Stimulated activated CD4-positive, alpha-beta T cell treated with anti-CD3 and anti-CD28 coated beads, Interleukin-12 subunit alpha, Interleukin-12 subunit beta, amount 100 ng/mL, for 4 hours (primary cell): Measurements from ENCODE around the gene CACYBP.
"Not testable (repeated sequence)": the region's sequence is repeated elsewhere in the genome, so short reads cannot be mapped to it uniquely, and the experiment has no call there.

Experiments used
- DNase-seq: peaks from one replicate; pipeline ENCODE4 v3.0.0-alpha.2; 2020

The CACYBP gene

DNA sequence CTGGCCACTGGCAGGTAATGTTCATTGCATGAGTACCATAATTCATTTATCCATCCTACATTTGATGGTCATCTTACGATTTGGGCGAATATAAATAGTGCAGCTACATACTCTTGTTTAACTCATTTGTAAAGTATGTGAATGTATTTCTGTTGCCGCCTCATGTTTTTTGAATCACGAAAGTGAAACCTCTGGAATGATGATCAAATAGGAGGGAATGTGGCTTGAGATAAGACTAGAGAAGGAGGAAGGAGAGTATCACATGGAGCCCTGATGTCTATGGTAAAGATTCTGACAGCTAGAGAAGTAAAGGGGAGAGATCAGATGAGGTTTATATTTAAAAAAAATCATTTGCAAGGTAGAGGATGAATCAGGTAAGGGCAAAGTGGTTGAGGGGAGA lies 15.5 kb downstream of the CACYBP start:
- DNase-seq: no peak

DNA sequence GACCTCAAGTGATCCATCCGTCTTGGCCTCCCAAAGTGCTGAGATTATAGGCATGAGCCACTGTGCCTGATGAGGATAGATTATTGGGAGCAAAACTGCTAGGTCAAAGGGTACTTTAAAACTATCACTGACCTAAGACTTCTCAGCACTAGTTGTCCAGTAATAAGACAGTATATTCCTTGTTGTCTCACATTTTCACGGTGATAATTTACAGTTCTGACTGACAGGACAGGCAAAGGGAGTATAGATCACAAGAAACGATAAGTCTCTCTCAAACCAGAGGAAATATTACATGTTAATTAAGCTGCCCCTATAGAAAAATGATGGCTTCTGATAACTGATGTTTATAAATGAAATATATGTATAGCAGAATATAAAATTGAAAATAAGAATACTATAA lies 19.8 kb downstream of the CACYBP start:
- DNase-seq: no peak

DNA sequence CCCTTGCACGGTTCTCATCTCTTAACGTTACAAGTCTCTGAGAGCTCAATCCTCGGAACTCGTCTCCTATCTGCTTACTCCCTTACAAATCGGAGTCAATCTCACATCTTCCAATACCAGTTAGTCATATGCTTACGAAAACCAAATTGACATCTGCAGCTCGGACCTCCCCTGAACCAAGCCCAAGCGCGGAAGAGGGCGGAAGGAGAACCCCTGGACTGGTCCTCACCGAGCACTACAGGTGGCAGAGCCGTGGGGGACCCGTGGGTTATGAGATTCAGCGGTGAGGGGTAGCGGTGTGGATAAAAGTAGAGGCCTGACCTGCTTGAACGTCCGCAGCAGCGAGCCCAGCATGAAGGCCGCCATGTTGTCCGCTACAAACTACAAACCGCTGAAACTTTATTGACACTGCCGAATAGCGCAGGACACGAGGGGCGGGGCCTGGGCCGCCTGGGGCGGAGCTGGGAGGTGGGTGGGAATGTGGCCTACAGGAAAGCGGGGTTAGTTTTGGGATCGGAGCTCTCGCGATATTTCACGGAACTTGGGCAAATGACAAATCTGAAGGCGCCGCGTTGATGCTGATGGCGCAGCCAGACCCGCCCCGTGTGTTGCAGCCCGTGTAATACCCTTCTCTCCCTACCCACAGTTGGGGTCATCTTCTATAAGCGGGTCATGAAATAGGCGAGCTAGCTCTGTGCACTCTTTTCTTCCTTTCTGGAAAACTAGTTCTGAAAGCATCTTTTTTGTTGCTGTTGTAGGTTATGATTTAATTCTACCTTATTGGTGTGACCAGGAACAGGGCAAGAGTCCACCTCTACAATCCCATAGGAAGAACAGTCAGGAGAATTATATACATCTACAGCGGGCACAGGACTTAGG lies 23.5 kb downstream of the CACYBP start, which contains the start of gene MRPS14:
TSS of gene MRPS14 (minus strand) at position 383 of the 879 bp plus-strand sequence. CDS start at position 366, 17 bp downstream.
- peak; percentile 98 for DNase-seq

DNA sequence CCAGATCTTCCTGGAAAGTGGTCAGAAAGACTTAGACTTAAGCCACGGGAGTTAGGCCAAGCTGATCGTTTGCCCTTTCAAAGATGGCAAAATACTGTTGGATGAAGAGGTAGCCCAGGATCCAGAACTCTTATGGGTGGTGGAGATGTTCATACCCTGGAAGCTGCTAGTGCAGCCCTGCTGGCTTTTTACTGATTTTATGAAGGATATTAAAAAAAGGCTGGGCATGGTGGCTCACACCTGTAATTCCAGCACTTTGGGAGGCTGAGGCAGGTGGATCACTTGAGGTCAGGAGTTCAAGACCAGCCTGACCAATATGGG lies 24.1 kb downstream of the CACYBP start:
- DNase-seq: not testable (repeated sequence)

DNA sequence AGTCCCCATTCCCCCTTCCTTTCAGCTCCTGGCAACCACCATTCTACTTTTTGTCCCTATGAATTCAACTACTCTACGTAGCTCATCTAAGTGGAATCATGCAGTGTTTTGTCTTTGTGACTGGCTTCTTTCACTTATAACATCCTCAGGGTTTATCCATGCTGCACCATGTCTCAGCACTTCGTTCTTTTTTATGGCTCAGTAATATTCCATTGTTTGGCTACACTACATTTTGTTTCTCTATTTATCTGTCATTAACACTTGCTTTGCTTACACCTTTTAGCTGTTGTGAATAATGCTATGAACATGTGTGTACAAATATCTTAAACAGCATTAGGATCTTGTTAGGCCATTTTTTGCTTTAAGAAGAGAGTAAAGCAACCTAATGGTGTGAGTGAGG lies 25.0 kb downstream of the CACYBP start:
- no peak for DNase-seq

DNA sequence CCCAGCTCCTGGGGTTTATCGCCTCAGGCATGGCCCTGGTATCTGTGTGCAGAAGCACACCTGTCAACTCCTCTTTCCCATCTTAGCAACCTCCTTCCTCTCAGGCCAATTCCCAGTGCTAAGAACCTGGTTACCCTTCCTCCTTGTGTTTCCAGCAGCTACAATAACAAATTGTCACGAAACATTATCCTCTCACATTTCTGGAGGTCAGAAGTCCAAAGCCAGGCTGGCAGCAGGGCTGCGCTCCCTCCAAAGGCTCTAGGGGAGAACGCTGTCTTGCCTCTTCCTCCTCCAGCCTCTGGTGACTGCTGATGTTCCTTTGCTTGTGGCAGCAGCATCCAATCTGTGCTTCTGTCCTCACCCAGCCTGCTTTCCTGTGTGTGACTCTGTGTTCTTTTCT lies 34.2 kb downstream of the CACYBP start:
- no peak for DNase-seq

DNA sequence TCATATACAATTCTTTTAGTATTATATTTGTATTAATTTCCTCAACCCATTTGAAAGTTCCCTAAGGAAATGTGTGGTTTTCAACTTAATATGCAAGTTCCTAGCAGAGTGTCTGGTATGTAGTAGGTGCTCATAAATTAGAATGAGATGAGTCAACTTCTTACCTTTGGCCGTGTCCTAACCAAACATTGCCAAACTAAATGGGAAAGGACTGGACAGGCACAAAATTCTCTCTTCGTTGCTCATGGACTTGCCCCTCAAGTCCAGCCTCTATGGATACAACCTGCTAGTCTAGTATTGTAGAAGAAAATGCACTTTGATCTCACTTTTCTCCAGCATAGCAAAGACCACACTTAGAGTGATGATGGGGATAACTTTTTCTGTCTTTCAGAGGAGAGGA lies 35.0 kb downstream of the CACYBP start:
- no peak for DNase-seq

DNA sequence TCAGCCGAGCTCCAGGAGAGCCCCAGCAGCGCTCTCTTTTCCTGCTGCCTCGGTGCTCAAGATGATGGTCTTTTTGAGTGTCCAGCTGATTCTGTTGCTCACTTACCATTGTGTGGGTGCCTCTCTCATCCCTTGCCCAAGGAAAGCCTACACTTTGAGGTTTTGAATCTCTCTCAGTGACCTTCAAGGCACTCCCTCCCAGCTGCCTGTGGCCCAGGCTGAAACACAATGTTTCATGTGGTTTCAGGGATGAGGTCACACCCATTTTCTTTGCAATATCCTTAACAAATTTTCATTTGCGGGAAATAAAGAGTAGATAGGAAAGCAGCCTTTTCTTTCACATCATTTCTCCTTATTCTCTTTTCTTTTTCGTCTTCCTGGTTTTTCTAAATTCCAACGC lies 36.1 kb downstream of the CACYBP start:
- no peak for DNase-seq

DNA sequence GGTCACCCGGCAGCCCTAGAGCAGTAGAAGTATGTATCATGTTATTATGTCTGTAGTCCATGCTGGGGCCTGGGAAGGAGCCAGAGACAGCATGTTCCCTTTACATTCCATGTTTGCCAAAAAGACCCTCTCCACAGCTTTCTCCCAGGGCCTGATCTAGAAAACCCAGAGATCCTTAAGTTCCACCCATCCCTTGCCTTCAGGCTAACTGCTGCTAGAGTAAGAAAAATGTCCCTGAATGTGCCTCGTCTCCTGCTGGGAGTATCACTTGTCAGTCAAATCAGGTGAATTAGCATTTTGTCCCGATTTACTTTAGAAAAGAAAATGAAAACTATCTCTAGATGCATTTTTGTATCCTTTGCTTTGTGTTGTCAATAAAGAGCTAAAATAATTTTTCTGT lies 36.7 kb downstream of the CACYBP start:
- DNase-seq: no peak

DNA sequence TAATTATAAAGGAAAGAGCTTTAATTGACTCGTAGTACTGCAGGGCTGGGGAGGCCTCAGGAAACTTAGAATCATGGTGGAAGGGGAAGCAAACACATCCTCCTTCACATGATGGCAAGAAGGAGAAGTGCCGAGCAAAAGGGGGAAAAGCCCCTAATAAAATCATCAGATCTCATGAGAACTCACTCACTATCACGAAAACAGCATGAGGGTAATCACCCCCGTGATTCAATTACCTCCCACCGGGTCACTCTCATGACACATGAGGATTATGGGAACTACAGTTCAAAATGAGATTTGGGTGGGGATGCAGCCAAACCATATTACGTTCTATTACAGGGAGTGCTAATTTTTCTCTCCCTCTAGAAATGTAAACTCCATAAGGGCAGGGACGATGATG lies 37.7 kb downstream of the CACYBP start:
- no peak for DNase-seq

DNA sequence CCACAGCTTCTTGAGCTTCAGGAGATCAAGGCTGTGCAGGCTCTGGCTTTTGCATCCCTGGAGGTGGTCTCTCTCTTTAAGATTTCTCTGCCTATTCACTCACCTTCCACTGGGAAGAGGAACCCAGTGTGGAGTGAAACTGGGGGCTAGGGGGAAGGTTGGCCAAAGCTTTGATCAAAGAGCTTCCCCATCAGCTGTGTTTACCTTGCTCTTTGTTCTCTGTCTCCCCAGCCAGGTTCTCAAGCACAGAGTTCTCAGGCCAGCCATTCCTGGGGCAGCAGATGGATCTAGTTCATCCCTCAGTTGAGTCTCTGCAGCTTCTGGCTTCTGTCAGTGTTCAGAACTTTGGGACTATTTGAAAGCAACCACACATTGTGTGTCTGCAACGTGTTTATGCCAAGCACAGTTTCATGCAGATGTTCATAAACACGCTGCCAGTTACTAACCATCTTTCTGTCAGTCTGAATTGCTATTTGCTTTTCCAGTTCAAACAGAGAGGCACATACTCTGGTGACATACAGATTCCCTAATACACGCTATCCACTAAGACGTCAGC lies 40.7 kb downstream of the CACYBP start:
- no peak for DNase-seq

DNA sequence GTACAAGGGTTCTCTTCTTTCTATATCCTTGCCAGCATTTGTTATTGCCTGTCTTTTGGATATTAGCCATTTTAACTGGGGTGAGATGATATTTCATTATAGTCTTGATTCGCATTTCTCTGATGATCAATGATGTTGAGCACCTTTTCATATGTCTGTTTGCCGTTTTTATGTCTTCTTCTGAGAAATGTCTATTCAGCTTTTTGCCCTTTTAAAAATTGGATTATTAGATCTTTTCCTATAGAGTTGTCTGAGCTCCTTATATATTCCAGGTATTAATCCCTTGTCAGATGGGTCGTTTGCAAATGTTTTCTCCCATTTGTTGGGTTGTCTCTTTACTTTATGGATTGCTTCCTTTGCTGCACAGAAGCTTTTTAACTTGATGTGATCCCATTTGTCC lies 42.9 kb downstream of the CACYBP start:
- no peak for DNase-seq

DNA sequence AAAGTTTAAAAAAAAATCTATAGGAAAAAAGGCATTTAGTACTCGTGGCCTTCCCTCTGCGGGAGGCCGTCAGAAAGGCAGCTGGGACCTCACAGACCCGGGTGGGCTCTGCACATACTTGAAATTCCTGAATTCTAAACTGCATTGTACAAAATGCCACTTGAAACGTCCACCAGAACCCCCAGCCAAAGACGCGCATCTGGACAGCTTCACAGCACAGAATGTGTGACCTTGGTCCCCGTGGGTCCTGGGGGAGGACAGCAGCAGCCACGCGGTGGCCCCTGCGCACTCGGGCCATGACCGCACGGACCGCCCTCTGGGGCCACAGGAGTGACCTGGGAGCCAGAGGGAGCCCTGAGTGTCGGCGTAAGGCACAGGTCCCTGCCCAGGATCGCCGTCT lies 44.1 kb downstream of the CACYBP start:
- no peak for DNase-seq

DNA sequence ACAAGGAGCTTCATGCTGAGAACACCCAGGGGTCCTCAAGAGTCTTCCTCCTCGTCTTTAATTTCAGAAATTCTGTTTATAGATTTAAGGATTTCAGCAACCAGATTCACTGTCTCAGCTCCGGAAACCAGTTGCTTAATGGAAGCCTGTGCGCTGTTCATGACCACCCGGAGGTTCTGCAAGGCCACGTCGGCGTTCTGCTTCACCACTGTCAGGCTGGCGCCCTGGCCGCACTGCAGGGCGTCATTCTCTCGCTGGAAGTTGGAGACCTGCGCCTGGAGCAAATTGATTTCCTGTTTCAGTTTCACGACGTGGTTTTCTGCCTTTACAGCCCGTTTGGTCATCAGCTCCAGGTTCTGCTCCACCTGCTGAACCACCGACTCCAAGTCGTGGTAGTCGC lies 44.8 kb downstream of the CACYBP start:
- not testable (repeated sequence) for DNase-seq

DNA sequence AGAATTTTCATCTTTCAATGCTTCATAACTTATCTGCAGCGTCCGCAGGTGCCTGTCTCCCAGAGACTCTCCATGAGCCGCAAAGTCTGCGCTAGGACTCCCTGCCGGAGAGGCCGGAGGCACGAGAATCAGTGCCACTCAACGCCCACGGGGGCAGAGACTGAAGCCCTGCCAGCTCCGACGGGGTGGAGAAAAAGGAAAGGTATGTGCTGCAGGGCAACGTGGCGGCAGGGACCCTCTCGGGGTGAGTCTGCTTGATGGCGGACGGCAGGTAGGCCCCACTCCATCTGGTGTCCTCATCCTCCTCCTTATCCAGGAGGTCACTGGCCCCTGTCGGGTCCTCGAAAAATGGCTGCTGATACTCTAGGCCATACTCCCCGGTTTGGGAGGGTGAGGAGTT lies 45.4 kb downstream of the CACYBP start:
- DNase-seq: no peak

DNA sequence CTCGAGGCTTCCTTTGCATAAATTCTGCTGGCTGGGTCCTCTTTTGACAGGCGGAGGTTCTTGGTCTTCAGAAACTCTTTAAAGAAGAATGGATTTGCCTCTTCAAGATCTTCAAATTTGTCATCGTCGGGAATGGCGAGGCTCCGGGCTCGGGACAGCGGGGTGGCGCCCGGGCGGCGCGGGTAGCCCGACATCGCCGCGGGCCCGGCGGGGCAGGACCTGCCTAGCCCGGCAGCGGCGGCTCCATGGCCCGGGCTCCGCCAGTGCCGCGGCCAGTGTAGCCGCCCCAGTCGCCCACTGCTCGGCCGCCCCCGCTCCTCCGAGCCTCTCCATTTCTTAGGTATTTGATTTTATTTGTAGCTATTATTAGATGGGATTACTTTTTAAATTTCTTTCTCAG lies 45.8 kb downstream of the CACYBP start:
- no peak for DNase-seq

DNA sequence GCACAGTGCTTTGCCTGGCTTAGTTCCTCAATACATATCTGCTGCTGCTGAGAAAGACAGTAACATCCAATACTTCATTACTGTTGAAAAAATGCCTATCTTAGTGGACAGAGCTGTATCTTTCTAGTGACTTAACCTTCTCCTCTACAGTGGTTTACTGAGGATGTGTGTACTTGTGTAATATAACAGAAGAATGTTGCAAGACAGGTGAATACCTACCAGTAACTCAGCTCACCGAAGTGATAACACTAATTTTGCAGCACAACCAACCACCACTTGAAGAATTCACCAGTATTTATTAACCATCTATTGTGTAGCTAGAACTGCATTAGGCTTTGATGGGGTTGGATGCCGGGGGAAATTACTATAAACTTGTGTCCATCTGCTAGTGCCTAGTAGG lies 51.2 kb downstream of the CACYBP start:
- no peak for DNase-seq

DNA sequence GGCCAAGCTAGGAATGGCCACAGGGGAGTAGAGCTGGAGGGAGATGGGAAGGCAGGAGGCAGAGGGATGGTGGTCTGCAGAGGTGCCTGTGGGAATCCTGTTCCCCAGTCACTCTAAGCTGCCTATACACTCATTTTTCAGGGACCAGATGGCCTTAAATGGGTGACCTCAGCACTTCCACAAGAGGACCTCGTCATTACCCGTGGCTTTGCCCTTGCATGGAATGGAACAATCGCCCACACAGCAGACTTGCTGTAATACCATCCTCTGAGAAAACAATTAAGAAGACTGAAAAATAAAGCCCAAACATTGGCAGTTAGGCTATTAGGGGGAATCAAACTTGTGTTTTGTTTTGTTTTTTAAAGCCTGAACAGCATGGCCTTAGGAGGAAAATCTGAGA lies 55.0 kb downstream of the CACYBP start:
- DNase-seq: no peak
